GM12878 (cell line): ENCODE measurements around the gene CDKN1C. TPM values are rescaled to one million over a fixed set of nuclear protein-coding genes. Genes with fewer than 3 reads are reported as not detected.

Source experiments
- ATAC-seq: fragments of 200-7000 bp; cut with Tn5 transposase; 3 replicates; pipeline ENCODE4 v1.9.1; 2020; ENCODE audit warnings: mild to moderate bottlenecking, moderate library complexity
- BruUV-seq: library from RNA; stranded (reverse); fragments of 400-500 nt; replicated peaks from 2 replicates; lab custom pipeline; 2021; lab: Mats Ljungman, UMichigan
- CTCF ChIA-PET: fragments of 300-600 bp; sonication (Branson Sonifier 250); formaldehyde crosslinking; extraction: SDS; loops from one replicate; lab custom pipeline; 2021; ENCODE audit warnings: inconsistent platforms; lab: Yijun Ruan, JAX
- POLR2A ChIA-PET: fragments of 350-600 bp; formaldehyde crosslinking; extraction: SDS; loops from one replicate; lab custom pipeline; 2021; ENCODE audit warnings: inconsistent platforms; lab: Charles Lee
- RAD21 ChIA-PET: fragments of 300-600 bp; sonication (Branson Sonifier 250); formaldehyde crosslinking; loops from one replicate; lab custom pipeline; 2023; ENCODE audit warnings: antibody characterized with exemption; ENCODE audit not compliant: unreplicated experiment; lab: Charles Lee
- SMC1A ChIA-PET: fragments of 300-600 bp; sonication (Branson Sonifier 250); formaldehyde crosslinking; loops from one replicate; lab custom pipeline; 2023; ENCODE audit not compliant: unreplicated experiment, uncharacterized antibody; lab: Charles Lee
- DNase-seq: peaks from one replicate; pipeline ENCODE4 v3.0.0-alpha.2; 2011; ENCODE audit warnings: low read depth, low spot score
- FAIRE-seq: peaks from 3 replicates; lab custom pipeline; 2011; peaks lifted over from hg19 to GRCh38; lab: Jason Lieb, UNC
- H2AFZ ChIP-seq: 2 replicates; pipeline ENCODE4 v1.6.0; 2011; ENCODE audit warnings: low read depth, low read length, control low read depth; ENCODE audit not compliant: control insufficient read depth
- H3K27ac ChIP-seq: 2 replicates; pipeline ENCODE4 v1.5.1; 2011; ENCODE audit warnings: control low read depth; ENCODE audit not compliant: control insufficient read depth, insufficient read depth
- H3K27me3 ChIP-seq, 2 experiments: replicated peaks in 1 of 2; 2 replicates each; pipeline versions ENCODE4 v1.6.0 to v1.6.1; 2011; ENCODE audit warnings: low read length in 1 of 2; ENCODE audit not compliant: control insufficient read depth in 2 of 2, insufficient read depth in 2 of 2
- H3K36me3 ChIP-seq, 2 experiments: 2 replicates each; pipeline ENCODE4 v1.5.1; 2011; ENCODE audit warnings: low read length in 1 of 2; ENCODE audit not compliant: control insufficient read depth in 2 of 2, insufficient read depth in 2 of 2
- H3K4me1 ChIP-seq: 2 replicates; pipeline ENCODE4 v1.6.1; 2011; ENCODE audit warnings: mild to moderate bottlenecking, low read length, moderate library complexity, mixed read lengths; ENCODE audit not compliant: control insufficient read depth, insufficient read depth
- H3K4me2 ChIP-seq: 2 replicates; pipeline ENCODE4 v1.6.0; 2011; ENCODE audit warnings: control low read depth; ENCODE audit not compliant: control insufficient read depth, insufficient read depth
- H3K4me3 ChIP-seq: fragments of 200-600 bp; sonication (generic); 2 replicates; pipeline ENCODE4 v1.5.1; 2016
- H3K79me2 ChIP-seq: 2 replicates; pipeline ENCODE4 v1.6.0; 2011; ENCODE audit warnings: low read length; ENCODE audit not compliant: control insufficient read depth, insufficient read depth
- H3K9ac ChIP-seq: 2 replicates; pipeline ENCODE4 v1.8.0; 2011; ENCODE audit warnings: low read length, control low read depth, mixed read lengths; ENCODE audit not compliant: control insufficient read depth, insufficient read depth
- H3K9me3 ChIP-seq: replicated peaks from 3 replicates; pipeline ENCODE4 v1.5.1; 2011; ENCODE audit warnings: mild to moderate bottlenecking, low read length; ENCODE audit not compliant: control insufficient read depth, insufficient read depth
- H4K20me1 ChIP-seq: 2 replicates; pipeline ENCODE4 v1.6.0; 2011; ENCODE audit not compliant: control insufficient read depth, insufficient read depth
- CREM ChIP-seq: IDR thresholded peaks from 2 replicates; pipeline ENCODE4 v1.6.1; 2014; ENCODE audit warnings: antibody characterized with exemption, low read depth
- DPF2 ChIP-seq: fragments of 450-650 bp; IDR thresholded peaks from 2 replicates; pipeline ENCODE4 v1.6.1; 2017; ENCODE audit warnings: mild to moderate bottlenecking
- KLF5 ChIP-seq: fragments of 450-650 bp; IDR thresholded peaks from 2 replicates; pipeline ENCODE4 v1.6.1; 2014; ENCODE audit warnings: mild to moderate bottlenecking; ENCODE audit not compliant: partially characterized antibody
- LARP7 ChIP-seq: fragments of 450-650 bp; IDR thresholded peaks from 2 replicates; pipeline ENCODE4 v1.6.1; 2017; ENCODE audit warnings: mild to moderate bottlenecking
- PAX5 ChIP-seq: IDR thresholded peaks from 2 replicates; pipeline ENCODE4 v1.6.1; 2011; ENCODE audit warnings: low read depth, low read length, borderline replicate concordance
- POLR2AphosphoS2 ChIP-seq: IDR thresholded peaks from 2 replicates; pipeline ENCODE4 v1.6.1; 2011; ENCODE audit warnings: low read depth, mild to moderate bottlenecking, low read length, improper control_type of control experiment, moderate library complexity
- RFX5 ChIP-seq: IDR thresholded peaks from 2 replicates; pipeline ENCODE4 v1.6.1; 2011; ENCODE audit warnings: low read depth, low read length, improper control_type of control experiment
- SRF ChIP-seq, 2 experiments: IDR thresholded peaks; 2 replicates each; pipeline ENCODE4 v1.6.1; 2011; ENCODE audit warnings: low read depth in 2 of 2, low read length in 2 of 2, mild to moderate bottlenecking in 1 of 2, moderate library complexity in 1 of 2
- ZNF24 ChIP-seq: fragments of 450-650 bp; IDR thresholded peaks from 2 replicates; pipeline ENCODE4 v1.6.1; 2017; ENCODE audit warnings: antibody characterized with exemption, mild to moderate bottlenecking
- ZNF274 ChIP-seq: IDR thresholded peaks from one replicate; pipeline ENCODE4 v1.8.0; 2011; ENCODE audit not compliant: insufficient read length, insufficient read depth
- WGBS: methylation state at CpG from one replicate; pipeline ENCODE4 v1.1.6; 2016; ENCODE audit warnings: low lambda C conversion rate; ENCODE audit not compliant: insufficient replicate concordance, insufficient coverage; ENCODE audit errors: missing lambda C conversion rate; 5-methylcytosine and 5-hydroxymethylcytosine counted together
- in situ Hi-C: fragments of 300-500 bp; cut with MboI; formaldehyde crosslinking; loops from 9 replicates; pipeline ENCODE4 v1.14.3; 2018; ENCODE audit warnings: mixed read lengths
- intact Hi-C: fragments of 100-400 bp; cut with micrococcal nuclease; formaldehyde crosslinking; loops from one replicate; pipeline ENCODE4 v1.14.2; 2022; ENCODE audit not compliant: unreplicated experiment
- polyA plus RNA-seq, 11 experiments: library from polyadenylated mRNA; depleted of rRNA in 4 of 11; unstranded in 6 of 11; stranded (reverse) in 5 of 11; fragments of >200 nt; fragmentation: Nextera tagmentation in 4 of 11; fragmentation: Illumina TruSeq in 1 of 11; extraction: Ambion mirVana in 4 of 11; extraction: Trizol in 1 of 11; gene quantifications; 1 replicate in 1 of 11; 2 replicates in 10 of 11; pipeline versions ENCODE4 v1.2.1 to v1.2.3, GENCODE V29; 2011 to 2016; ENCODE audit warnings: inconsistent platforms in 2 of 11, missing spikeins in 2 of 11, low read depth in 1 of 11
- total RNA-seq, 4 experiments: library from RNA; depleted of rRNA in 3 of 4; stranded (reverse); fragments of >200 nt in 3 of 4; fragmentation: Illumina TruSeq in 1 of 4; extraction: Trizol in 1 of 4; gene quantifications; 2 replicates each; pipeline versions ENCODE4 v1.2.1 to v1.2.3, GENCODE V29; 2013 to 2021
- TF ChIP-seq, protein P1 (sequence below): fragments of 450-650 bp; conservative IDR thresholded peaks from 2 replicates; pipeline ENCODE4 v1.6.1; 2017; ENCODE audit warnings: mild to moderate bottlenecking, moderate library complexity

CDKN1C gene
- total and polyA plus RNA-seq, 10 of the 15 experiments (the other 5 are each of a cell fraction or from before 2014, with no cell fraction given), result 0.05 to 0.21 (median 0.14) TPM; not detected in 7

DNA sequence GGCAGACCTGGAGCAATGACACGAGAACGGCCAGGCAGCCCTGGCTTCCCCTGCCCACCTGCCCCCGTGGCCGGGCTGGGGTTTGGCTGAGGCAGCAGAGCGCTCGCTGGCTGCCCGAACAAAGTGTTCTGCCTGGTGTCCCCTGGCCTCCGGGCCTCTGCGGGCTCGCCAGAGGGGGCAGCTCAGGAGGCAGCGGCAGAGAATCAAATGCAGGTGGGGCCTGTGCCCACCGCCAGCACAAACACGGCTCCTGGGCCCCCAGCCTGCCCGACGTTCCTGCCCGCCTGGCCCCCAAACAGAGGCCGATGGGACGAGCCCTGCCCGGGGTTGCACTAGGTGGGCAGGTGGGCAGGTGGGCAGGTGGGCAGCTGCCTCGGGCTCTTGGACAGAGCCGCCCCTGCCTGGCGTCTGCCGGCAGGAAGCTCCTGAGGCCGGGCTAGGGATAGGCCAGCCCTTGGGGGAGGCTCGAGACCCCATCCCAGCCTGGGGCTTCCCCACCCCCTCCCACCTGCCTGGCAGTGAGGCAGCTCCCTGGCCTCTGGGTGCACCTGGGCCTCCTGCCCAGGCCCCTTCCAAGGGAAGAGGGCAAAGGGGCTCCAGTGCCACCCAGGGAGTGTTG lies 46.8 kb downstream of the CDKN1C start:
- ChIA-PET POLR2A (no interaction called here), CTCF (interaction anchor here (0.6 kb wide), 1 partner anchor 38 kb away, joined by 4 read pairs; no protein-coding TSS in a partner anchor), RAD21 (no interaction called here), SMC1A (no interaction called here)
- DNase-seq, result no peak
- Histone ChIP-seq H3K4me3 (no peak overlapping the region), H3K79me2 (no peaks in the 10 kb centered on the region), H3K9ac (no peak overlapping the region), H3K9me3 (no peaks in the 10 kb centered on the region), H3K4me1 (no peaks in the 10 kb centered on the region), H3K27ac (no peak overlapping the region), H2AFZ (no peak overlapping the region), H3K36me3 (no peaks in the 10 kb centered on the region), H3K4me2 (no peak overlapping the region), H3K27me3 (no peaks in the 10 kb centered on the region), H4K20me1 (no peaks in the 10 kb centered on the region)
- TF ChIP-seq ZNF24 (no peak), LARP7 (no peak), RFX5 (no peak), ZNF274 (no peak), SRF (IDR thresholded peaks at IDR 0.05; ENCODE audit: low read depth in 2 of 2, low read length in 2 of 2) (no peak), KLF5 (no peak), PAX5 (no peak), DPF2 (no peak), CREM (no peak), POLR2AphosphoS2 (no peak)
- TF ChIP-seq, protein P1, sequence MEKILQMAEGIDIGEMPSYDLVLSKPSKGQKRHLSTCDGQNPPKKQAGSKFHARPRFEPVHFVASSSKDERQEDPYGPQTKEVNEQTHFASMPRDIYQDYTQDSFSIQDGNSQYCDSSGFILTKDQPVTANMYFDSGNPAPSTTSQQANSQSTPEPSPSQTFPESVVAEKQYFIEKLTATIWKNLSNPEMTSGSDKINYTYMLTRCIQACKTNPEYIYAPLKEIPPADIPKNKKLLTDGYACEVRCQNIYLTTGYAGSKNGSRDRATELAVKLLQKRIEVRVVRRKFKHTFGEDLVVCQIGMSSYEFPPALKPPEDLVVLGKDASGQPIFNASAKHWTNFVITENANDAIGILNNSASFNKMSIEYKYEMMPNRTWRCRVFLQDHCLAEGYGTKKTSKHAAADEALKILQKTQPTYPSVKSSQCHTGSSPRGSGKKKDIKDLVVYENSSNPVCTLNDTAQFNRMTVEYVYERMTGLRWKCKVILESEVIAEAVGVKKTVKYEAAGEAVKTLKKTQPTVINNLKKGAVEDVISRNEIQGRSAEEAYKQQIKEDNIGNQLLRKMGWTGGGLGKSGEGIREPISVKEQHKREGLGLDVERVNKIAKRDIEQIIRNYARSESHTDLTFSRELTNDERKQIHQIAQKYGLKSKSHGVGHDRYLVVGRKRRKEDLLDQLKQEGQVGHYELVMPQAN, result no peak
- FAIRE-seq, result no peak
- BruUV-seq, result no TSS peak
- ATAC-seq, result no peak
- 45% methylated on average over 20 of the region's 25 CpGs for WGBS
- intact Hi-C loops (no loop called here), in situ Hi-C loops (no loop called here)
